HepG2 (cell line): ENCODE results near the gene BCAM. TPM values are rescaled to one million over a fixed set of nuclear protein-coding genes. Genes with fewer than 3 reads are reported as not detected.

ENCODE experiments used
- RARA ChIP-seq: IDR thresholded peaks from 2 replicates; pipeline ENCODE4 v1.6.1; 2016; ENCODE audit warnings: missing genetic modification reagents, missing compliant biosample characterization
- SALL1 ChIP-seq: sonication (generic); formaldehyde crosslinking; IDR thresholded peaks from 2 replicates; pipeline ENCODE4 v1.8.0; 2022; ENCODE audit warnings: mild to moderate bottlenecking, missing genetic modification reagents
- SMAD3 ChIP-seq: sonication (generic); formaldehyde crosslinking; IDR thresholded peaks from 2 replicates; pipeline ENCODE4 v1.4.0; 2020; ENCODE audit warnings: missing genetic modification reagents
- TEAD3 ChIP-seq: optimal IDR thresholded peaks from 2 replicates; pipeline ENCODE3; 2016; ENCODE audit warnings: borderline replicate concordance
- YY1 ChIP-seq: IDR thresholded peaks from 2 replicates; pipeline ENCODE4 v1.6.1; 2011; ENCODE audit warnings: low read length, low read depth, moderate library complexity, mild to moderate bottlenecking; ENCODE audit not compliant: insufficient read depth, insufficient replicate concordance
- ZBTB7B ChIP-seq: sonication (generic); formaldehyde crosslinking; IDR thresholded peaks from 2 replicates; pipeline ENCODE4 v1.4.0; 2020; ENCODE audit warnings: missing genetic modification reagents
- ZNF101 ChIP-seq: sonication (generic); formaldehyde crosslinking; IDR thresholded peaks from 2 replicates; pipeline ENCODE4 v1.4.0; 2020; ENCODE audit warnings: mild to moderate bottlenecking, low read depth, missing genetic modification reagents, borderline replicate concordance
- ZNF136 ChIP-seq: sonication (generic); formaldehyde crosslinking; IDR thresholded peaks from 2 replicates; pipeline ENCODE4 v1.8.1; 2022; ENCODE audit warnings: low read depth, mild to moderate bottlenecking, moderate library complexity, missing genetic modification reagents
- ZNF33B ChIP-seq: sonication (generic); formaldehyde crosslinking; IDR thresholded peaks from 2 replicates; pipeline ENCODE4 v1.5.1; 2020; ENCODE audit warnings: mild to moderate bottlenecking, missing genetic modification reagents
- ZNF501 ChIP-seq: sonication (generic); formaldehyde crosslinking; IDR thresholded peaks from 2 replicates; pipeline ENCODE4 v1.5.1; 2020; ENCODE audit warnings: mild to moderate bottlenecking, moderate library complexity, missing genetic modification reagents
- ZSCAN22 ChIP-seq: sonication (generic); formaldehyde crosslinking; IDR thresholded peaks from 2 replicates; pipeline ENCODE4 v1.4.0; 2020; ENCODE audit warnings: mild to moderate bottlenecking, missing genetic modification reagents
- polyA plus RNA-seq, 8 experiments: library from polyadenylated mRNA; depleted of rRNA in 3 of 8; stranded (reverse) in 7 of 8; unstranded in 1 of 8; fragments of >200 nt; fragmentation: Illumina TruSeq in 4 of 8; extraction: Trizol in 4 of 8; gene quantifications; 2 replicates each; pipeline versions ENCODE4 v1.2.1 to v1.2.3, GENCODE V29; 2011 to 2016; ENCODE audit warnings: low read depth in 4 of 8, missing spikeins in 1 of 8, mixed read lengths in 1 of 8; ENCODE audit not compliant: insufficient read depth in 1 of 8
- total RNA-seq, 5 experiments: library from RNA; depleted of rRNA; stranded (reverse); fragments of >200 nt; fragmentation: Illumina TruSeq; extraction: Trizol; gene quantifications; 2 replicates each; pipeline ENCODE4 v1.2.3, GENCODE V29; 2016; ENCODE audit warnings: low read depth in 1 of 5
- TF ChIP-seq, protein P1 (sequence below): sonication (generic); formaldehyde crosslinking; IDR thresholded peaks from 2 replicates; pipeline ENCODE4 v1.4.0; 2020; ENCODE audit warnings: missing genetic modification reagents
- TF ChIP-seq, protein P2 (sequence below): sonication (generic); formaldehyde crosslinking; IDR thresholded peaks from 2 replicates; pipeline ENCODE4 v1.8.0; 2022; ENCODE audit warnings: missing genetic modification reagents, mild to moderate bottlenecking, borderline replicate concordance
- TF ChIP-seq, protein P3 (sequence below): IDR thresholded peaks from 2 replicates; pipeline ENCODE4 v1.6.1; 2012; ENCODE audit warnings: low read depth, low read length, improper control_type of control experiment
- TF ChIP-seq, protein P4 (sequence below): IDR thresholded peaks from 2 replicates; pipeline ENCODE4 v1.4.0; 2020; ENCODE audit warnings: mild to moderate bottlenecking, missing genetic modification reagents

Gene BCAM
- total and polyA plus RNA-seq, 2 of the 13 experiments (the other 11 are each of a cell fraction or from before 2014, with no cell fraction given), result 51.2 to 62.7 TPM

DNA sequence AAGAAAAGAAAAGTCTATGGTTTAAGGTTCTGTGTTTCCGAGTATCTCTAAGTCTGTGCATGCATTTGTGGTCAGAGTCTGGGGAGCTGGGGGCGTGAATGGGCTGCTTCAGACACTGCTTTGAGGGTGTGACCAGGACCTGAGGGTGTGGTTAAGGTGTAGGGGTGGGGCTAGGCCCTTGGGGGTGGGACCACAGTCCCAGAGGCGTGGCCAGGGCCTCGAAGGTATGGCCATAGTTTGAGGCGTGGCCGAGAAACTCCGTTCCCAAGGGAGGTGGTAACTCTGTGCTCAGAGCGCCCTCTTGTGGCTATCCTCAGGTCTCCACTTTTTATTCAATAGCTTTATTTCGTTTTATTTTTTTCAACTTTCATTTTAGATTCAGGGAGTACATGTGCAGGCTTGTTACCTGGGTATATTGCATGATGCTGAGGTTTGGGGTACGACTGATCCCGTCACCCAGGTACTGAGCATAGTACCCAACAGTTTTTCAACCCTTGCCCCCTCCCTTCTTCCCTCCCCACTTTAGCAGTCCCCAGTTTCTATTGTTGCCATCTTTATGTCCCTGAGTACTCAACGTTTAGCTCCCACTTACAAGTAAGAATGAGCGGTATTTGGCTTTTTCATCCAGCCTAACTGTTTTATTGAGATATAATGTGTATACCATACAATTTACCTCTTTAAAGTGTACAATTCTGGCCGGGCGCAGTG, 38.2 kb upstream of the BCAM start (continued):
- TF ChIP-seq ZBTB7B (CRISPR knock-in tag) (no peak), RARA (CRISPR knock-in tag) (peak; percentile 14; the same call in 1 of the 2 replicates), ZNF33B (CRISPR knock-in tag) (no peak), TEAD3 (CRISPR knock-in tag) (peak; percentile 70), ZSCAN22 (peak; percentile 80; the same call in 1 of the 2 replicates), SALL1 (CRISPR knock-in tag) (peak; percentile 42; the same call in 1 of the 2 replicates), YY1 (peak; percentile 11), SMAD3 (CRISPR knock-in tag) (peak; percentile 65; the same call in 1 of the 2 replicates), ZNF136 (CRISPR knock-in tag) (no peak), ZNF501 (0 out of 2 replicates have a peak, but pooled peaks have one; percentile 35), ZNF101 (no peak)
- TF ChIP-seq, protein P1, sequence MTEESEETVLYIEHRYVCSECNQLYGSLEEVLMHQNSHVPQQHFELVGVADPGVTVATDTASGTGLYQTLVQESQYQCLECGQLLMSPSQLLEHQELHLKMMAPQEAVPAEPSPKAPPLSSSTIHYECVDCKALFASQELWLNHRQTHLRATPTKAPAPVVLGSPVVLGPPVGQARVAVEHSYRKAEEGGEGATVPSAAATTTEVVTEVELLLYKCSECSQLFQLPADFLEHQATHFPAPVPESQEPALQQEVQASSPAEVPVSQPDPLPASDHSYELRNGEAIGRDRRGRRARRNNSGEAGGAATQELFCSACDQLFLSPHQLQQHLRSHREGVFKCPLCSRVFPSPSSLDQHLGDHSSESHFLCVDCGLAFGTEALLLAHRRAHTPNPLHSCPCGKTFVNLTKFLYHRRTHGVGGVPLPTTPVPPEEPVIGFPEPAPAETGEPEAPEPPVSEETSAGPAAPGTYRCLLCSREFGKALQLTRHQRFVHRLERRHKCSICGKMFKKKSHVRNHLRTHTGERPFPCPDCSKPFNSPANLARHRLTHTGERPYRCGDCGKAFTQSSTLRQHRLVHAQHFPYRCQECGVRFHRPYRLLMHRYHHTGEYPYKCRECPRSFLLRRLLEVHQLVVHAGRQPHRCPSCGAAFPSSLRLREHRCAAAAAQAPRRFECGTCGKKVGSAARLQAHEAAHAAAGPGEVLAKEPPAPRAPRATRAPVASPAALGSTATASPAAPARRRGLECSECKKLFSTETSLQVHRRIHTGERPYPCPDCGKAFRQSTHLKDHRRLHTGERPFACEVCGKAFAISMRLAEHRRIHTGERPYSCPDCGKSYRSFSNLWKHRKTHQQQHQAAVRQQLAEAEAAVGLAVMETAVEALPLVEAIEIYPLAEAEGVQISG (CRISPR knock-in tag), result 0 out of 2 replicates have a peak, but pooled peaks have one; percentile 21
- TF ChIP-seq, protein P2, sequence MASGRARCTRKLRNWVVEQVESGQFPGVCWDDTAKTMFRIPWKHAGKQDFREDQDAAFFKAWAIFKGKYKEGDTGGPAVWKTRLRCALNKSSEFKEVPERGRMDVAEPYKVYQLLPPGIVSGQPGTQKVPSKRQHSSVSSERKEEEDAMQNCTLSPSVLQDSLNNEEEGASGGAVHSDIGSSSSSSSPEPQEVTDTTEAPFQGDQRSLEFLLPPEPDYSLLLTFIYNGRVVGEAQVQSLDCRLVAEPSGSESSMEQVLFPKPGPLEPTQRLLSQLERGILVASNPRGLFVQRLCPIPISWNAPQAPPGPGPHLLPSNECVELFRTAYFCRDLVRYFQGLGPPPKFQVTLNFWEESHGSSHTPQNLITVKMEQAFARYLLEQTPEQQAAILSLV (CRISPR knock-in tag), result no peak
- TF ChIP-seq, protein P3, sequence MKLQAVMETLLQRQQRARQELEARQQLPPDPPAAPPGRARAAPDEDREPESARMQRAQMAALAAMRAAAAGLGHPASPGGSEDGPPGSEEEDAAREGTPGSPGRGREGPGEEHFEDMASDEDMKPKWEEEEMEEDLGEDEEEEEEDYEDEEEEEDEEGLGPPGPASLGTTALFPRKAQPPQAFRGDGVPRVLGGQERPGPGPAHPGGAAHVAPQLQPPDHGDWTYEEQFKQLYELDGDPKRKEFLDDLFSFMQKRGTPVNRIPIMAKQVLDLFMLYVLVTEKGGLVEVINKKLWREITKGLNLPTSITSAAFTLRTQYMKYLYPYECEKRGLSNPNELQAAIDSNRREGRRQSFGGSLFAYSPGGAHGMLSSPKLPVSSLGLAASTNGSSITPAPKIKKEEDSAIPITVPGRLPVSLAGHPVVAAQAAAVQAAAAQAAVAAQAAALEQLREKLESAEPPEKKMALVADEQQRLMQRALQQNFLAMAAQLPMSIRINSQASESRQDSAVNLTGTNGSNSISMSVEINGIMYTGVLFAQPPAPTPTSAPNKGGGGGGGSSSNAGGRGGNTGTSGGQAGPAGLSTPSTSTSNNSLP, result peak; percentile 89
- TF ChIP-seq, protein P4, sequence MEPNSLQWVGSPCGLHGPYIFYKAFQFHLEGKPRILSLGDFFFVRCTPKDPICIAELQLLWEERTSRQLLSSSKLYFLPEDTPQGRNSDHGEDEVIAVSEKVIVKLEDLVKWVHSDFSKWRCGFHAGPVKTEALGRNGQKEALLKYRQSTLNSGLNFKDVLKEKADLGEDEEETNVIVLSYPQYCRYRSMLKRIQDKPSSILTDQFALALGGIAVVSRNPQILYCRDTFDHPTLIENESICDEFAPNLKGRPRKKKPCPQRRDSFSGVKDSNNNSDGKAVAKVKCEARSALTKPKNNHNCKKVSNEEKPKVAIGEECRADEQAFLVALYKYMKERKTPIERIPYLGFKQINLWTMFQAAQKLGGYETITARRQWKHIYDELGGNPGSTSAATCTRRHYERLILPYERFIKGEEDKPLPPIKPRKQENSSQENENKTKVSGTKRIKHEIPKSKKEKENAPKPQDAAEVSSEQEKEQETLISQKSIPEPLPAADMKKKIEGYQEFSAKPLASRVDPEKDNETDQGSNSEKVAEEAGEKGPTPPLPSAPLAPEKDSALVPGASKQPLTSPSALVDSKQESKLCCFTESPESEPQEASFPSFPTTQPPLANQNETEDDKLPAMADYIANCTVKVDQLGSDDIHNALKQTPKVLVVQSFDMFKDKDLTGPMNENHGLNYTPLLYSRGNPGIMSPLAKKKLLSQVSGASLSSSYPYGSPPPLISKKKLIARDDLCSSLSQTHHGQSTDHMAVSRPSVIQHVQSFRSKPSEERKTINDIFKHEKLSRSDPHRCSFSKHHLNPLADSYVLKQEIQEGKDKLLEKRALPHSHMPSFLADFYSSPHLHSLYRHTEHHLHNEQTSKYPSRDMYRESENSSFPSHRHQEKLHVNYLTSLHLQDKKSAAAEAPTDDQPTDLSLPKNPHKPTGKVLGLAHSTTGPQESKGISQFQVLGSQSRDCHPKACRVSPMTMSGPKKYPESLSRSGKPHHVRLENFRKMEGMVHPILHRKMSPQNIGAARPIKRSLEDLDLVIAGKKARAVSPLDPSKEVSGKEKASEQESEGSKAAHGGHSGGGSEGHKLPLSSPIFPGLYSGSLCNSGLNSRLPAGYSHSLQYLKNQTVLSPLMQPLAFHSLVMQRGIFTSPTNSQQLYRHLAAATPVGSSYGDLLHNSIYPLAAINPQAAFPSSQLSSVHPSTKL (CRISPR knock-in tag), result 0 out of 2 replicates have a peak, but pooled peaks have one; percentile 18
